Fibroblast of upper back skin (primary cell): Measurements from ENCODE around the gene KIF3C.
A peak's percentile ranks its signal among the peaks of the same experiment; 100 is the strongest.
"Not testable (repeated sequence)": the region's sequence is repeated elsewhere in the genome, so short reads cannot be mapped to it uniquely, and the experiment has no call there.

ENCODE experiments used
- DNase-seq: peaks from one replicate; pipeline ENCODE4 v3.0.0-alpha.2; 2013

Gene KIF3C

GRCh38 chr2:25958611-25959010, 23.7 kb downstream of the KIF3C start:
- not testable (repeated sequence) for DNase-seq

GRCh38 chr2:25957743-25958142, 24.6 kb downstream of the KIF3C start:
- no peak for DNase-seq

DNA sequence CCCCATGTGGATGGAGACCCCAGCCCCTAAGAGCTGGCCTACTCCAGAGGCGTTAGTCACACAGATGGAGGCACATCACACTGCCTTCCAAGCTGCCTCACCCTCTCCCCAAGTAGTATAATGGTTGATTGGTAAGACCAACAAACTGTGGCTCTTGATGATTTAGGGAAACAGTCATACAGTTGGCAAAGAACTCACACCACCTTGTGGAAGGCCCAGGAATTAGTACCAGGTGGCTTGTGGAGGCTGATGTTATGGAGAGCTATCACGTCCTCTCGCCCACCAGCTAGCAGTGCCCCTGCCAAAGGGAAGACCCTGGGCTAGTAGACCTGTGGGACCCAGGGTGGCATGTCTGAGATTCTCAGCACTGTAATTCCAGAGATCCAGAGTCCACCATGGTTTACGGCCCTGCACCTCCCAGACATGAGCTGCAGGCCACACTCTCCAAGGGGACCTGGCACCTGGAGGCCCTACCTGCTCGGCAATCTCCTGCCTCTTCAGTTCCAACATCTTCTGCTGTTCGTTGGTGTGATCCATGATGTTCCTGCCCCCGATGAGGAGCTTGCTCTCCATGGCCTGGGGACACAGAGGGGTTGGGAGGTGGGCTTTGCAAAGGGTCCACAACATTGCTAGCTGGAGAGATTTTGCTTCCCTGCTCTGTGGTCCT, 26.3 kb downstream of the KIF3C start:
- no peak for DNase-seq

DNA sequence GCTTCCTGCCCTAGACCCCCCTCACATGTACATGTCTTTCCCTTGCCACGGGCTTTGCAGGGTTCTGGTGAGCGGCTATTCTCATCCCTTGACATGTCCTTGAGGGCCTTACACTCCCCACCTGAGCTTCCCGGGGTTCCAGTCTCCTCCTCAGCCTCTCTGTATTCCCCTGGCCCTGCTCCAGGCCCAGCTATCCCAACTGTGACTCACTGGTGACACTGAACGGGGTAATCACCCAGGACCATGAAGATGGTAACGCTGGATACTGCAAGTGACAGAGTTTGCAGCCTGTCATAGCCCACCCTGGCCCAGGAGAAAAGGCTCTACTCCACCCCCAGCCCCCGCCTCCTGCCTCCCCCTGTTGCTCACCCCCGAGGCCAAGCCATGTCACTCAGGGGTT, 27.3 kb downstream of the KIF3C start:
- DNase-seq = peak; percentile 2

- no peak for DNase-seq
These were observed 28.0 kb downstream of the KIF3C start for GRCh38 chr2:25954199-25954752.

- peak; percentile 71 for DNase-seq
These were observed 31.2 kb downstream of the KIF3C start for GRCh38 chr2:25951071-25951547.

DNA sequence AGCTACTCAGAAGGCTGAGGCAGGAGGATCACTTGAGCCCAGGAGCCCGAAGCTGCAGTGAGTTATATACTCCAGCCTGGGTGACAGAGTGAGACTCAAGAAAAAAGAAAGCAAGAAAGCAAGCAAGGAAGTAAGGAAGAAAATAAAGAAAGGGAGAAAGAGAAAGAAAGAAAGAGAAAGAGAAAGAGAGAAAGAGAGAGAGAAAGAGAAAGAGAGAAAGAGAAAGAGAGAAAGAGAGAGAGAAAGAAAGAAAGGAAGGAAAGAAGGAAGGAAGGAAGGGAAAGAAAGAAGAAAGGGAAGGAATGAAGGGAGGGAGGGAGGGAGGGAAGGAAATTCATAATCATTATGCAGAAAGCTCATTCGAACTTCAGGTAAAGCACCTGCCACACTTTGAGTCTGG, 33.9 kb downstream of the KIF3C start:
- no peak for DNase-seq

DNA sequence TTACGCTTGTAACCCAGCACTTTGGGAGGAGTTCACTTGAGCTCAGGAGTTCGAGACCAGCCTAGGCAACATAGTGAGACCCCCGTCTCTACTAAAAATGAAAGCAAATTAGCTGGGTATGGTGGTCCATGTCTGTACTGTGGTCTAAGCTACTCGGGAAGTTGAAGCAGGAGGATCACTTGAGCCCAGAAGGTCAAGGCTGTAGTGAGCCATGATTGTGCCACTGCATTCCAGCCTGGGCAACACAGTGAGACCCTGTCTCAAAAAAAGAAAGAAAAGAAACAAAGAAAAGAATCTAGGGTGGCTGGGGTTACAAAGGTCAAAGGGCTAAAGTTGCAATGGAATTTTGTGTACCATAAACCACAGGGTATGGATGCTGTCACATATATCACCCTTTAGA, 41.3 kb downstream of the KIF3C start:
- no peak for DNase-seq

DNA sequence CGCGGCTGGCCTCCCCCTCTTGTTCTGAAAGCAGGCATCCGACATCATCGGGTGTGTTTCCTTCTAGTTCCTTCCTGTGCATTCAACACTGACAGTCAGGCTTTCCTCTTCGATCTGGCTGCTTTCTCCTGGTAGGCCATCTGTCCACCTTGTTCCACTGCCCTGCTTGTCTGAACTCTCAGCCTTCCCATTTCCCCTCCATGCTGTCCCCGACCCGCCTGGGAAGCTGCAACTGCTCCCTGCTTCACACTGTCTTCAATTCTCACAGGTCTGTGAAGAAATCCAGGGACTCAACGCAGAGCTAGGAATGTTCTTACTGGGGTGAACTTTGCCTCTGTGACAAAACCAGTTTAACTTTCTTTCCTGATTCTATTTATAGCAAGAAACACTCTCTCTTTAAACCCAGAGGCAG, 43.0 kb downstream of the KIF3C start:
- DNase-seq = no peak

- DNase-seq = no peak
These were observed 44.0 kb downstream of the KIF3C start for GRCh38 chr2:25938345-25938744.

DNA sequence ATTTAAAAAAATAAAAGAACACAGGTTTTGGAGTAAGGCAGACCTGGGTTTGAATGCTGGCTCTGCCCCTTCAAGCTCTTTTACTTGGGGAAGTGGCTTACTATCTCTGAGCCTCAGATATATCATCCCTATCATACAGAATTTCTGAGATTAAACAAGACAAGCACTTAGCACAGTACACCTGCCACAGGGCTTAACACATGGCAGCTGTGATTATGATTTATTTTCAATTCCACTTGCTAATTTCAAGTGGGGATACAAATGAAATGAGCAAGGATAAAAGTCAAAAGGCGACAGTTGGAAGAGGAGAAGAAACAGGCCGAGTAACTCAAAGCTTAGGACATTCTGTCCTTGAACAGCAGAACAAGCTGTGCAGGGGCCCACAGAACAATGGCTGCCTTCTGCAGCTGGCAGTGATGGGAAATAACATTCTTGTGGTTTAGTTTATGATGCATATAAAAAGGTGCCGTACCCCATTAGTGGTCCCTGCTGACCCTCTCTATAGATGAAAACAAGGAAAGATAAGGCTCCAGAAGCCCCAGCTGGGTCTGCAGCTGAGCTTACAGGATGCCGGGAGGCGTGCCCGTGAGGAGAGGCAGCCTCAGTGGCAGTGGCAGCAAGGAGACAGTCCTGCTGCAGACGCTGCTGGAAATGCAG, 45.3 kb downstream of the KIF3C start:
- no peak for DNase-seq

GRCh38 chr2:25933622-25934021, 48.7 kb downstream of the KIF3C start:
- DNase-seq = no peak

- no peak for DNase-seq
These were observed 52.4 kb downstream of the KIF3C start for GRCh38 chr2:25929789-25930473.

- DNase-seq = no peak
These were observed 53.6 kb downstream of the KIF3C start for GRCh38 chr2:25928668-25929067.

DNA sequence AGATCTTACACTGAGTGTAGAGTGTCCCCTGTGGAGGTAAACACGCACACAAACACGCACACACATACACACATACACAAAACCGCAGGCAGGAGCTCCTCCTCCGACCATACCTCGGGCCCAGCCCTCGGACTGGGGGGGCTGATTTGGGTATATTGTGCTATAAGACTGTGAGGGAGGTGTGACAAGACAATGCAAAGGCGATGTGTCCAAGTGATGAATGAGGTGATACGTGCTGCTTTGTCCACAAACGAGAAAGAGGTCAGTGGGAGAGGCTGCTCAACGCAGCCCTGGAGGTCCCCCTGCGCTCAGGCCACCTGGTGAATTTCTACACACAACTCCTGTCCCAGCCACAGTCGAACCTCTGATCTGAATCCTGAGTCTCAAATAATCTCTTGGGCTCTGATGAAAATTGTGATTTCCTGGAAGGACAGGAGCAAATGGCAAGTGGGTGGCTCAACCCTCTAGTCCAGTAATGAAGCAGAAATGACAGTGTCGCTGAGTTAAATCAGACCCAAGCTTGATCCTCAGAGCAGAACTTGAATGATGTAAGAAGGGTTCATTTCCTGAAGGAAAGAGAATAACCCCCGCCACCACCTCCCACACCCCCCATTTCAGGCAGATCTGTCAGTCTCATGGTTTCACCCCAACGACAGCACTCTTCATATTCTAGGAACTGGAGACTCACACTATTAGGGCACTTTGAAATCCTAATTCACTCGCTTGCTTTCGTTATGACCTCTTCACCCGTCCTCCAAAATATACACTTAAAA, 55.1 kb downstream of the KIF3C start:
- DNase-seq = no peak

DNA sequence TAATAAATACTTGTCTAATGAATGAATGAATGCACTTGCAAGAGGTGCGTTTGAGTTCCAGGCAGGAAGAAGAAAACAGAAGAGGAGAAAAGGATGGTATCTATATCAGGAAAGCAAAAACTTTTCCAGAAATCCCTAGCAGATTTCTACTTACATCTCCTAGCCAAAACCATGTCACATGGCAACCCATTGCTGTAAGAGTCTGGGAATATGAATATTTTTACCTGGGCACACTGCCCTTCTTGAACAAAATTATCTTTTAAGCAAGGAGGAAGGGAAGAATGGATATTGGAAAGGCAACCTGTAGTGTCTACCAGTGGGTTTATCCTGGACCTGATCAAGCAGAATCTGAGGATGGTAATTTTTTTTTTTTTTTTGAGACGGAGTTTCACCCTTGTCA, 59.8 kb downstream of the KIF3C start:
- no peak for DNase-seq

DNA sequence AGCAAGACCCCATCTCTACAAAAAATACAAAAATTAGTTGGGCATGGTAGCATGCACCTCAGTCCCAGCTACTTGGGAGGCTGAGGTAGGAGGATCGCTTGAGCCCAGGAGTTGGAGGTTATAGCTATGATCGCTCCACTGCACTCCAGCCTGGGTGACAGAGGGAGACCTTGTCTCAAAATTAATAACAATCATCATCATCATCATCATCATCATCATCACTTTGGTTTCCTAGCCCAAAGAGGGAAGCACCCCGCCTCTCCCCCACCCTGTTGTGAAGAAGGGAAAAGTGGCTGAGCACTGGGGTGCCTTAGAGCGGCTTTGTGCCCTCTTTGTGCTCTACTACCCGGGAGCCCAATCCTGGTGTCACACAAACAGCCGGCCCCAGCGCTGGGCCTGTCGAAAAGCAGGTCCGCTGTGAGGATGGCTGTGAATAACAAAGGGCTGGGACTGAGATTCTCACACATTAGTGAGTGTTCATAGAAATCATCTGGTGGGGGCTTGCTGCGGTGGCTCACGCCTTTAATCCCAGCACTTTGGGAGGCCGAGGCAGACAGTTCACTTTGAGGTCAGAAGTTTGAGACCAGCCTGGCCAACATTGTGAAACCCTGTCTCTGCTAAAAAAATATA, 61.4 kb downstream of the KIF3C start:
- no peak for DNase-seq

GRCh38 chr2:25920336-25920735, 62.0 kb downstream of the KIF3C start:
- DNase-seq = no peak

DNA sequence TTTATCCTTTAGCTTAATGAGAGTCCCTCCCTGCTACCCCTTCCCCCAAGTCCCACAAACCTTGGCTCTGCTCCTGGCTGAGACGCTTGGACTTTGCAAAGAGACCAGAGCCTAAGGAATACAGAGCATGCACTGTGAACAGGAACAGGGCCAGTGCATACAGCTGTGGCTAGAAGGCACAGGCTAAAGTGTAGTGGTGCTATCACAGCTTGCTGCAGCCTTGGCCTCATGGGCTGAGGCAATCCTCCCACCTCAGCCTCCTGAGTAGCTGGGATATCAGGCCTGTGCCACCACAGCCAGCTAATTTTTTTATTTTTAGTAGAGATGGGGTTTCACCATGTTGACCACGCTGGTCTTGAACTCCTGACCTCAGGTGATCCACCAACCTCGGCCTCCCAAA, 64.5 kb downstream of the KIF3C start:
- DNase-seq = no peak

GRCh38 chr2:25917411-25917810, 64.9 kb downstream of the KIF3C start:
- DNase-seq = peak; percentile 27

DNA sequence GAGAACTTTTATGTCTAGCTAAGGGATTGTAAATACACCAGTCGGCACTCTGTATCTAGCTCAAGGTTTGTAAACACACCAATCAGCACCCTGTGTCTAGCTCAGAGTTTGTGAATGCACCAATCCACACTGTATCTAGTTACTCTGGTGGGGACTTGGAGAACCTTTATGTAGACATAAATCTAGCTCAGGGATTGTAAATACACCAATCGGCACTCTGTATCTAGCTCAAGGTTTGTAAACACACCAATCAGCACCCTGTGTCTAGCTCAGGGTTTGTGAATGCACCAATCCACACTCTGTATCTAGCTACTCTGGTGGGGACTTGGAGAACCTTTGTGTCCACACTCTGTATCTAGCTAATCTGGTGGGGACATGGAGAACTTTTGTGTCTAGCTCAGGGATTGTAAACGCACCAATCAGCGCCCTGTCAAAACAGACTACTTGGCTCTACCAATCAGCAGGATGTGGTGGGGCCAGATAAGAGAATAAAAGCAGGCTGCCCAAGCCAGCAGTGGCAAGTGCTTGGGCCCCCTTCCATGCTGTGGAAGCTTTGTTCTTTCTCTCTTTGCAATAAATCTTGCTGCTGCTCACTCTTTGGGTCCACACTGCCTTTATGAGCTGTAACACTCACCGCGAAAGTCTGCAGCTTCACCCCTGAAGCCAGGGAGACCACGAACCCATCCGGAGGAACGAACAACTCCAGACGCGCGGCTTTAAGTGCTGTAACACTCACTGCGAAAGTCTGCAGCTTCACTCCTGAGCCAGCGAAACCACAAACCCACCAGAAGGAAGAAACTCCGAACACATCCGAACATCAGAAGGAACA, 66.1 kb downstream of the KIF3C start:
- DNase-seq = peak; percentile 16

DNA sequence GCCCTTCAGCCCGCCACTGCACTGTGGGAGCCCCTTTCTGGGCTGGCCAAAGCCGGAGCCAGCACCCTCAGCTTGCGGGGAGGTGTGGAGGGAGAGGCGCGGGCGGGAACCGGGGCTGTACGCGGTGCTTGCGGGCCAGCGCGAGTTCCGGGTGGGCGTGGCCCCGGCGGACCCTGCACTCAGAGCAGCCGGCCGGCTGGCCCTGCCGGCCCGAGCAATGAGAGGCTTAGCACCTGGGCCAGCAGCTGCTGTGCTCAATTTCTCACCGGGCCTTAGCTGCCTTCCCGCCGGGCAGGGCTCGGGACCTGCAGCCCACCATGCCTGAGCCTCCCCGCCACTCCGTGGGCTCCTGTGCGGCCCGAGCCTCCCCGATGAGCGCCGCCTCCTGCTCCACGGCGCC, 66.9 kb downstream of the KIF3C start:
- DNase-seq = not testable (repeated sequence)
